Chondrocyte (in vitro differentiated cells): ENCODE data around the gene CFAP74. TPM values are rescaled to one million over a fixed set of nuclear protein-coding genes. Genes with fewer than 3 reads are reported as not detected.
A peak's percentile ranks its signal among the peaks of the same experiment; 100 is the strongest.

Source experiments
- DNase-seq: peaks from one replicate; pipeline ENCODE4 v3.0.0; 2021; ENCODE audit warnings: mixed read lengths, low spot score
- H3K27ac Mint-ChIP-seq: one replicate; pipeline ENCODE4 v1.8.0; 2021; ENCODE audit warnings: mild to moderate bottlenecking, moderate library complexity, mixed read lengths; ENCODE audit not compliant: unreplicated experiment
- H3K27me3 Mint-ChIP-seq: 2 replicates; pipeline ENCODE4 v1.8.0; 2021; ENCODE audit warnings: low read depth, mixed read lengths
- H3K36me3 Mint-ChIP-seq: 2 replicates; pipeline ENCODE4 v1.8.0; 2021; ENCODE audit warnings: low read depth, mixed read lengths
- H3K4me1 Mint-ChIP-seq: 2 replicates; pipeline ENCODE4 v1.8.0; 2021; ENCODE audit warnings: low read depth, mild to moderate bottlenecking, mixed read lengths
- H3K4me3 Mint-ChIP-seq: one replicate; pipeline ENCODE4 v1.8.0; 2021; ENCODE audit warnings: mild to moderate bottlenecking, moderate library complexity, mixed read lengths; ENCODE audit not compliant: unreplicated experiment
- H3K9me3 Mint-ChIP-seq: 2 replicates; pipeline ENCODE4 v1.8.0; 2021; ENCODE audit warnings: low read depth, mixed read lengths
- total RNA-seq: library from RNA; stranded (reverse); gene quantifications from 3 replicates; pipeline ENCODE4 v1.2.1, GENCODE V29; 2021
- TF ChIP-seq, protein P1 (sequence below): fragments of 200-600 bp; sonication (generic); IDR thresholded peaks from 2 replicates; pipeline ENCODE4 v1.5.0; 2021; ENCODE audit warnings: antibody characterized with exemption, mild to moderate bottlenecking, moderate library complexity

Gene CFAP74
- total RNA-seq, 1 donor from 2014 or later = not detected

GRCh38 chr1:1940123-1940425 lies 63.5 kb downstream of the CFAP74 start:
- H3K27ac Mint-ChIP-seq = no peak overlapping the region
- TF ChIP-seq, protein P1, sequence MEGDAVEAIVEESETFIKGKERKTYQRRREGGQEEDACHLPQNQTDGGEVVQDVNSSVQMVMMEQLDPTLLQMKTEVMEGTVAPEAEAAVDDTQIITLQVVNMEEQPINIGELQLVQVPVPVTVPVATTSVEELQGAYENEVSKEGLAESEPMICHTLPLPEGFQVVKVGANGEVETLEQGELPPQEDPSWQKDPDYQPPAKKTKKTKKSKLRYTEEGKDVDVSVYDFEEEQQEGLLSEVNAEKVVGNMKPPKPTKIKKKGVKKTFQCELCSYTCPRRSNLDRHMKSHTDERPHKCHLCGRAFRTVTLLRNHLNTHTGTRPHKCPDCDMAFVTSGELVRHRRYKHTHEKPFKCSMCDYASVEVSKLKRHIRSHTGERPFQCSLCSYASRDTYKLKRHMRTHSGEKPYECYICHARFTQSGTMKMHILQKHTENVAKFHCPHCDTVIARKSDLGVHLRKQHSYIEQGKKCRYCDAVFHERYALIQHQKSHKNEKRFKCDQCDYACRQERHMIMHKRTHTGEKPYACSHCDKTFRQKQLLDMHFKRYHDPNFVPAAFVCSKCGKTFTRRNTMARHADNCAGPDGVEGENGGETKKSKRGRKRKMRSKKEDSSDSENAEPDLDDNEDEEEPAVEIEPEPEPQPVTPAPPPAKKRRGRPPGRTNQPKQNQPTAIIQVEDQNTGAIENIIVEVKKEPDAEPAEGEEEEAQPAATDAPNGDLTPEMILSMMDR = no peak
- H3K9me3 Mint-ChIP-seq = no peaks in the 10 kb centered on the region
- H3K4me3 Mint-ChIP-seq = no peak overlapping the region
- peak; percentile 77 for DNase-seq
- peaks cover 5% of the 10 kb centered on the region for H3K4me1 Mint-ChIP-seq
- peaks cover 11% of the 10 kb centered on the region for H3K27me3 Mint-ChIP-seq
- no peaks in the 10 kb centered on the region for H3K36me3 Mint-ChIP-seq

- TF ChIP-seq, protein P1 = no peak
- Mint-ChIP-seq H3K4me3 (no peak overlapping the region), H3K27ac (no peak overlapping the region), H3K36me3 (no peaks in the 10 kb centered on the region), H3K27me3 (peaks cover 11% of the 10 kb centered on the region), H3K9me3 (no peaks in the 10 kb centered on the region), H3K4me1 (peaks cover 5% of the 10 kb centered on the region)
- peak; percentile 71 for DNase-seq
Observed at GRCh38 chr1:1939296-1940122, 64.1 kb downstream of the CFAP74 start.

DNA sequence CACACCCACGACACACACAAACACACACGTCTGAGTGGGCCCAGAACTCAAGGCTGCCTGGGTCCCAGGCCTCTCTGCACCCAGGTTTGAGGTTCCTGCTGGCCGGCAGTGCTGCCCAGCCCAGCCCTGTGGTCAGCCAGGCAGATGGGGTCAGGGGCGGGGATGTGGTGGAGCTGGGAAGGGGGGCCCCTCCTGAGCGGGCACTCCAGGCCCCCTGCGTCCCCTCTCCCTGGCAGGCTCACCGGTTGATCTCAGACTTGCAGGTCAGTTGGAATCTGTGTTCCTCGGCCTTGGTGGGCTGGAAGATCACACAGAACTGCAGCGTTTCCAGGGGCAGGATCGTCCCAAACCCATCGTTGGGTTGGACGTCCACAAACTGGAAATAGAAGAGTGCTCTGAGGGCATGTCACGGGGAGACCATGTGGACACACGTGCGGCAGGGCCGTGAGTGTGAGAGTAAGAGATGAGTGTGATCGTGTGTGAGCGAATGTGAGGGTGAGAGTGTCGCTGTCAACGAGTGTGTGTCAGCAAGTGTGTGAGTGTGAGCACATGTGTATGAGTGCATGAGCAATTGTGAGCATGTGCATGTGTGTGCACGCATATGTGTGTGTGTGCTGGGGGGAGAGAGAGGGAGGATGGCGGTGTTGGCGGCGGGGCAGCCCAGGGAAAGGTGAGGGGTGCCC lies 64.8 kb downstream of the CFAP74 start:
- no peaks in the 10 kb centered on the region for H3K36me3 Mint-ChIP-seq
- peaks cover under 1% of the 10 kb centered on the region for H3K4me1 Mint-ChIP-seq
- TF ChIP-seq, protein P1 = no peak

GRCh38 chr1:1938276-1938573 lies 65.4 kb downstream of the CFAP74 start:
- Mint-ChIP-seq H3K4me3 (no peak overlapping the region), H3K4me1 (no peaks in the 10 kb centered on the region), H3K27ac (no peak overlapping the region), H3K27me3 (peaks cover 12% of the 10 kb centered on the region), H3K36me3 (peaks cover 1% of the 10 kb centered on the region), H3K9me3 (no peaks in the 10 kb centered on the region)
- DNase-seq = no peak
- TF ChIP-seq, protein P1 = no peak

More for the DNA sequence above, 64.8 kb downstream of the CFAP74 start:
- DNase-seq = peak; percentile 73
- Mint-ChIP-seq H3K27me3 (peaks cover 10% of the 10 kb centered on the region), H3K27ac (no peak overlapping the region), H3K4me3 (no peak overlapping the region), H3K9me3 (no peaks in the 10 kb centered on the region)

GRCh38 chr1:1937549-1938275 lies 65.9 kb downstream of the CFAP74 start:
- TF ChIP-seq, protein P1 = no peak
- H3K27me3 Mint-ChIP-seq = peaks cover 12% of the 10 kb centered on the region
- no peaks in the 10 kb centered on the region for H3K4me1 Mint-ChIP-seq
- H3K27ac Mint-ChIP-seq = no peak overlapping the region
- peaks cover 1% of the 10 kb centered on the region for H3K36me3 Mint-ChIP-seq
- no peaks in the 10 kb centered on the region for H3K9me3 Mint-ChIP-seq
- DNase-seq = no peak
- no peak overlapping the region for H3K4me3 Mint-ChIP-seq
